Lung (tissue), 12 donors: ENCODE measurements around the gene CHM. TPM values are rescaled to one million over a fixed set of nuclear protein-coding genes. Genes with fewer than 3 reads are reported as not detected.
"Not testable (repeated sequence)": the region's sequence is repeated elsewhere in the genome, so short reads cannot be mapped to it uniquely, and the experiment has no call there.

ENCODE experiments used
- ATAC-seq: fragments of 200-7000 bp; cut with Tn5 transposase; one replicate; pipeline ENCODE4 v1.9.1; 2020; ENCODE audit warnings: moderate number of reproducible peaks; ENCODE audit not compliant: insufficient read depth, low FRiP score
- DNase-seq, 3 donors: peaks; one replicate each; pipeline ENCODE4 v3.0.0-alpha.2; 2013 to 2017
- H3K27ac ChIP-seq, 2 donors: one replicate each; pipeline ENCODE4 v1.5.1; 2013; ENCODE audit warnings: mild to moderate bottlenecking in 2 of 2, moderate library complexity in 2 of 2, control low read depth in 1 of 2, inconsistent platforms in 1 of 2, low read depth in 1 of 2, low read length in 1 of 2
- H3K27me3 ChIP-seq, 3 donors: one replicate each; pipeline ENCODE4 v1.5.1; 2013; ENCODE audit warnings: low read length in 2 of 3; ENCODE audit not compliant: control insufficient read depth in 3 of 3, insufficient read depth in 3 of 3
- H3K36me3 ChIP-seq, 4 donors: one replicate each; pipeline ENCODE4 v1.5.1; 2013; ENCODE audit warnings: low read length in 4 of 4, mild to moderate bottlenecking in 1 of 4, moderate library complexity in 1 of 4; ENCODE audit not compliant: control insufficient read depth in 4 of 4, insufficient read depth in 4 of 4
- H3K4me1 ChIP-seq, 5 donors: one replicate each; pipeline ENCODE4 v1.5.1; 2013; ENCODE audit warnings: low read length in 5 of 5, mild to moderate bottlenecking in 2 of 5, moderate library complexity in 1 of 5; ENCODE audit not compliant: control insufficient read depth in 5 of 5, insufficient read depth in 5 of 5
- H3K4me3 ChIP-seq: one replicate; pipeline ENCODE4 v1.5.1; 2013; ENCODE audit warnings: mild to moderate bottlenecking, control low read depth, moderate library complexity
- H3K9ac ChIP-seq, 2 donors: one replicate each; pipeline ENCODE4 v1.5.1; 2013; ENCODE audit warnings: low read length in 2 of 2, control low read depth in 1 of 2; ENCODE audit not compliant: insufficient read depth in 1 of 2
- H3K9me3 ChIP-seq, 4 donors: one replicate each; pipeline ENCODE4 v1.5.1; 2013; ENCODE audit warnings: low read length in 3 of 4, mild to moderate bottlenecking in 1 of 4, moderate library complexity in 1 of 4; ENCODE audit not compliant: control insufficient read depth in 4 of 4, insufficient read depth in 3 of 4
- WGBS, 2 donors: extraction: QIAGEN DNeasy Blood & Tissue Kit; methylation state at CpG; one replicate each; pipeline ENCODE4 v1.1.7; 2013; 5-methylcytosine and 5-hydroxymethylcytosine counted together
- polyA plus RNA-seq, 2 donors: library from polyadenylated mRNA; stranded (reverse); fragments of 200-250 nt; gene quantifications; one replicate each; pipeline ENCODE4 v1.2.1, GENCODE V29; 2013
- total RNA-seq, 2 donors: library from RNA; depleted of rRNA in 1 of 2; stranded (reverse); fragments of >200 nt in 1 of 2; gene quantifications; one replicate each; pipeline ENCODE4 v1.2.1, GENCODE V29; 2014 to 2021
- TF ChIP-seq, protein P1 (sequence below): IDR thresholded peaks from 2 replicates; pipeline ENCODE4 v1.5.1; 2012; ENCODE audit warnings: mild to moderate bottlenecking; ENCODE audit errors: control extremely low read depth, extremely low read depth
- donor health status: control.
- donor health status: control.
- donor health status: Bipolar disorder and iron deficiency.
- donor health status: healthy.
- donor health status: DM: yes; HTN: yes; CAD: no.

The CHM gene
- total and polyA plus RNA-seq, 4 donors = 9.2 to 44.8 (median 12.0) TPM

DNA sequence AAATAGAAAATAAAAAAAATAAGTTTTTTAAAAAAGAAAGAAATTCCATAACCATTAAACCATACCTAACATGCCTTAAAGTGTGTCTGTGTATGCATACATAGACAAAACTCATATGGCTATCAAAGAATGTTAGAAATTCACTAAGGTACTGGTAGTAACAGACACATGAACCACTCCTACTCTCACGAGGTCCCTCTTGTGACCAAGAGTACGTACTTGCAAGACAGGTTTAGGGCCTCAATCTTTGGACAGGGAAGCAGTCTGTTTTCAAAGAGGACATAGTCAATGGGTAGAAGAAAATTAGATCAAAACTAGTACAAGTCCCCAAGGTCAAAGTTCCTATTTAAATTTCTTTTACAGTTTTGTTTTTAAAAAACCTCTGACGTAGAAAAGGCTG lies 117.3 kb downstream of the CHM start:
- no peak overlapping the region for H3K27ac ChIP-seq
- no peaks in the 10 kb centered on the region for H3K9me3 ChIP-seq
- 70 to 88% methylated on average over 3 of the region's 3 CpGs for WGBS, 2 donors
- peaks cover 0 to 4% (median 0%) of the 10 kb centered on the region in 5 donors for H3K4me1 ChIP-seq
- DNase-seq (peak in 1 of 3 donors; percentile 13), ATAC-seq (no peak)
- H3K9ac ChIP-seq = no peak overlapping the region
- TF ChIP-seq, protein P1, sequence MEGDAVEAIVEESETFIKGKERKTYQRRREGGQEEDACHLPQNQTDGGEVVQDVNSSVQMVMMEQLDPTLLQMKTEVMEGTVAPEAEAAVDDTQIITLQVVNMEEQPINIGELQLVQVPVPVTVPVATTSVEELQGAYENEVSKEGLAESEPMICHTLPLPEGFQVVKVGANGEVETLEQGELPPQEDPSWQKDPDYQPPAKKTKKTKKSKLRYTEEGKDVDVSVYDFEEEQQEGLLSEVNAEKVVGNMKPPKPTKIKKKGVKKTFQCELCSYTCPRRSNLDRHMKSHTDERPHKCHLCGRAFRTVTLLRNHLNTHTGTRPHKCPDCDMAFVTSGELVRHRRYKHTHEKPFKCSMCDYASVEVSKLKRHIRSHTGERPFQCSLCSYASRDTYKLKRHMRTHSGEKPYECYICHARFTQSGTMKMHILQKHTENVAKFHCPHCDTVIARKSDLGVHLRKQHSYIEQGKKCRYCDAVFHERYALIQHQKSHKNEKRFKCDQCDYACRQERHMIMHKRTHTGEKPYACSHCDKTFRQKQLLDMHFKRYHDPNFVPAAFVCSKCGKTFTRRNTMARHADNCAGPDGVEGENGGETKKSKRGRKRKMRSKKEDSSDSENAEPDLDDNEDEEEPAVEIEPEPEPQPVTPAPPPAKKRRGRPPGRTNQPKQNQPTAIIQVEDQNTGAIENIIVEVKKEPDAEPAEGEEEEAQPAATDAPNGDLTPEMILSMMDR = no peak
- no peaks in the 10 kb centered on the region for H3K36me3 ChIP-seq
- no peak overlapping the region for H3K4me3 ChIP-seq
- H3K27me3 ChIP-seq = no peaks in the 10 kb centered on the region

DNA sequence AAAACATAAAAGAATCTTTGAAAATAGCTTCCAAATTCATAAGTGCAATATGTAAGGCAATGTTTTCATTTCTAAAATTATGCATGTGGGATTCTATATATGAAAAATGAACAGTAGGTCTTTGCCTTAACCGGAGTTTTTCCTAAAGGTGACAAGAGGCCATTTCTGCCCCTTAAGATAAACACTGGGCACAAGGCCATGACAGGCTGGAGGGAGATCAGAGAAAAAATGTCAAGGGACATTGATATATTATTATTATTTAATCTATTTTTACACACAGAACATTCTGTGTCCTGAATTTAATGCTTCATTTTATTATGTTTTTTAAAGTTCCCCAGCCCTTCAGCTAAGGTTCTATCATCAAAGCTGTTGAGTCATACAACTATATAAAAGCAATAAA lies 118.8 kb downstream of the CHM start:
- H3K36me3 ChIP-seq = no peaks in the 10 kb centered on the region
- no peaks in the 10 kb centered on the region for H3K27me3 ChIP-seq
- ATAC-seq (no peak), DNase-seq (no peak)
- no peak overlapping the region for H3K27ac ChIP-seq
- H3K4me3 ChIP-seq = no peak overlapping the region
- H3K9ac ChIP-seq = no peak overlapping the region
- TF ChIP-seq, protein P1 = no peak
- no peaks in the 10 kb centered on the region for H3K9me3 ChIP-seq
- H3K4me1 ChIP-seq = peaks cover 0 to 4% (median 0%) of the 10 kb centered on the region in 5 donors
- WGBS, 2 donors = 55 to 65% methylated on average over 1 of the region's 1 CpG

- H3K4me3 ChIP-seq = no peak overlapping the region
- H3K9me3 ChIP-seq = no peaks in the 10 kb centered on the region
- DNase-seq (peak in 2 of 3 donors; percentile 6 to 19), ATAC-seq (no peak)
- H3K9ac ChIP-seq = no peak overlapping the region
- WGBS, 2 donors = 67 to 69% methylated on average over 1 of the region's 1 CpG
- H3K4me1 ChIP-seq = peaks cover 0 to 4% (median 0%) of the 10 kb centered on the region in 5 donors
- no peaks in the 10 kb centered on the region for H3K27me3 ChIP-seq
- H3K27ac ChIP-seq = no peak overlapping the region
- no peaks in the 10 kb centered on the region for H3K36me3 ChIP-seq
- TF ChIP-seq, protein P1 = no peak
These were observed 119.6 kb downstream of the CHM start for GRCh38 chrX:85927740-85928139.

GRCh38 chrX:85922821-85923220 lies 124.5 kb downstream of the CHM start:
- H3K27ac ChIP-seq = no peak overlapping the region
- ATAC-seq (peak; percentile 58), DNase-seq (peak in 2 of 3 donors; percentile 17 to 60)
- TF ChIP-seq, protein P1 = no peak
- no peaks in the 10 kb centered on the region for H3K9me3 ChIP-seq
- H3K36me3 ChIP-seq = no peaks in the 10 kb centered on the region
- H3K9ac ChIP-seq = no peak overlapping the region
- no peak overlapping the region for H3K4me3 ChIP-seq
- WGBS, 2 donors = 35 to 49% methylated on average over 3 of the region's 3 CpGs
- no peaks in the 10 kb centered on the region for H3K27me3 ChIP-seq
- no peaks in the 10 kb centered on the region for H3K4me1 ChIP-seq

DNA sequence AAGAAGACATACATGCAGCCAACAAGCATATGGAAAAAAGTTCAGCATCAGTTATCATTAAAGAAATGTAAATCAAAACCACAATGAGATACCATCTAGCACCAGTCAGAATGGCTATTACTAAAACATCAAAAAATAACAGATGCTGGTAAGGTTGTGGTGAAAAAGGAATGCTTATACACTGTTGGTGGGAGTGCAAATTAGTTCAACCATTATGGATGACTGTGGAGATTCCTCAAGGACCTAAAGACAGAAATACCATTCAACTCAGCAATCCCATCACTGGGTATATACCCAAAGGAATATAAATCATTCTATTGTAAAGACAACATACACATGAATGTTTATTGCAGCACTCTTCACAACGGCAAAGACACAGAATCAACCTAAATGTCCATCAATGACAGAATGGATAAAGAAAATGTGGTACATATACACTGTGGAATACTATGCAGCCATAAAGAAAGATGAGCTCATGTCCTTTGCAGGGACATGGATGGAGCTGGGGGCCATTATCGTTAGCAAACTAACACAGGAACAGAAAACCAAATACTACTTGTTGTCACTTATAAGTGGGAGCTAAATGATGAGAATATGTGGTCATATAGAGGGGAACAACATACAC lies 130.6 kb downstream of the CHM start:
- not testable (repeated sequence) for H3K4me3 ChIP-seq, H3K9me3 ChIP-seq, ATAC-seq, H3K36me3 ChIP-seq, H3K4me1 ChIP-seq, DNase-seq, H3K27me3 ChIP-seq, H3K9ac ChIP-seq, H3K27ac ChIP-seq
- WGBS, 2 donors = 84 to 98% methylated on average over 2 of the region's 2 CpGs
